H1 (cell line): Measurements from ENCODE around the gene C15orf61. TPM values are rescaled to one million over a fixed set of nuclear protein-coding genes. Genes with fewer than 3 reads are reported as not detected.

Experiments
- JUN ChIP-seq: IDR thresholded peaks from 2 replicates; pipeline ENCODE4 v1.6.1; 2011; ENCODE audit warnings: low read depth, mild to moderate bottlenecking, improper control_type of control experiment, low read length
- KDM4A ChIP-seq: IDR thresholded peaks from one replicate; pipeline ENCODE4 v1.7.1; 2012; ENCODE audit warnings: low read depth, mild to moderate bottlenecking, moderate library complexity, low read length, inconsistent platforms; ENCODE audit not compliant: severe bottlenecking
- MAFK ChIP-seq: IDR thresholded peaks from 2 replicates; pipeline ENCODE4 v1.6.1; 2012; ENCODE audit warnings: low read depth, mild to moderate bottlenecking, improper control_type of control experiment, low read length
- RBBP5 ChIP-seq: IDR thresholded peaks from 2 replicates; pipeline ENCODE4 v1.7.1; 2012; ENCODE audit warnings: low read depth, mild to moderate bottlenecking, inconsistent platforms, low read length, moderate library complexity, borderline replicate concordance
- SAP30 ChIP-seq: fragments of 300-600 bp; sonication (generic); IDR thresholded peaks from 2 replicates; pipeline ENCODE4 v1.7.1; 2012; ENCODE audit warnings: low read length, moderate library complexity, mild to moderate bottlenecking, inconsistent platforms; ENCODE audit not compliant: insufficient read depth, insufficient replicate concordance
- SIRT6 ChIP-seq: IDR thresholded peaks from one replicate; pipeline ENCODE4 v1.7.1; 2012; ENCODE audit warnings: low read length, inconsistent platforms
- SIX5 ChIP-seq: IDR thresholded peaks from 2 replicates; pipeline ENCODE4 v1.6.1; 2011; ENCODE audit warnings: mild to moderate bottlenecking, low read depth, low read length
- SP1 ChIP-seq: IDR thresholded peaks from 2 replicates; pipeline ENCODE4 v1.6.1; 2011; ENCODE audit warnings: low read depth, low read length
- TAF7 ChIP-seq: optimal IDR thresholded peaks from 2 replicates; pipeline ENCODE3; 2011; ENCODE audit warnings: low read depth, mild to moderate bottlenecking, inconsistent platforms, low read length, moderate library complexity, borderline replicate concordance
- YY1 ChIP-seq: IDR thresholded peaks from 2 replicates; pipeline ENCODE4 v1.6.1; 2011; ENCODE audit warnings: low read depth, mild to moderate bottlenecking, low read length
- polyA plus RNA-seq, 7 experiments: library from polyadenylated mRNA; depleted of rRNA in 3 of 7; stranded (reverse) in 5 of 7; unstranded in 2 of 7; fragments of >200 nt in 5 of 7; fragments of 200-250 nt in 2 of 7; gene quantifications; 1 replicate in 5 of 7; 2 replicates in 1 of 7; 4 replicates in 1 of 7; pipeline versions ENCODE4 v1.2.1 to v1.2.3, GENCODE V29; 2011 to 2013; ENCODE audit warnings: missing spikeins in 2 of 7, mixed read lengths in 2 of 7
- total RNA-seq: library from RNA; stranded (reverse); fragmentation: NEBNext Ultra II Directional; extraction: Animal tissue kit (Norgen Biotek cat#: 25700); gene quantifications from 2 replicates; pipeline ENCODE4 v1.2.1, GENCODE V29; 2021
- TF ChIP-seq, protein P1 (sequence below): fragments of 300-600 bp; sonication (generic); IDR thresholded peaks from 2 replicates; pipeline ENCODE4 v1.7.1; 2012; ENCODE audit warnings: low read length, moderate library complexity, mild to moderate bottlenecking, inconsistent platforms; ENCODE audit not compliant: insufficient replicate concordance
- TF ChIP-seq, protein P2 (sequence below): IDR thresholded peaks from 2 replicates; pipeline ENCODE4 v1.6.1; 2011; ENCODE audit warnings: low read depth, mild to moderate bottlenecking, low read length; ENCODE audit not compliant: insufficient read depth

Gene C15orf61
- total and polyA plus RNA-seq, 2 of the 8 experiments (the other 6 are each of a cell fraction or from before 2014, with no cell fraction given), result 1.7 to 2.0 TPM

DNA sequence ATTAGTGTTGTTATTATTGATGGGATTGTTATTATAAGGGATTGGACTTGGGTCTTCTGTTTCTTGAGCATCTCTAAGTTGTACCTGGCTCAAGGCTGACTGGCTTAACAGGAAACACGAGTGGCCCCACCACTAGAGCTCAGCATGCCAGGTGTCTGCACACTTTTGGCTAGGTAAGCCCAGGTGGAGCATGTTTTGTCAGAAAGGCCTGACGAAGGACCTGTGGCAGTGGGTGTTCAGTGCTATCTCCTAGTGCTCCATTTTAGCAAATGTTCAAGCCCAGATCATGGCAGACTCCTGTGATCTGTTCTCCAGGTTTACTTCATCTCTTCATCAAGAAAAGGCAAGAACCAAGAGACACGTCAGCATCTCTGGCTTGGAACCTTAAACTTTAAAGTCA is 24.9 kb downstream of the C15orf61 start (continued):
- TF ChIP-seq, protein P1, sequence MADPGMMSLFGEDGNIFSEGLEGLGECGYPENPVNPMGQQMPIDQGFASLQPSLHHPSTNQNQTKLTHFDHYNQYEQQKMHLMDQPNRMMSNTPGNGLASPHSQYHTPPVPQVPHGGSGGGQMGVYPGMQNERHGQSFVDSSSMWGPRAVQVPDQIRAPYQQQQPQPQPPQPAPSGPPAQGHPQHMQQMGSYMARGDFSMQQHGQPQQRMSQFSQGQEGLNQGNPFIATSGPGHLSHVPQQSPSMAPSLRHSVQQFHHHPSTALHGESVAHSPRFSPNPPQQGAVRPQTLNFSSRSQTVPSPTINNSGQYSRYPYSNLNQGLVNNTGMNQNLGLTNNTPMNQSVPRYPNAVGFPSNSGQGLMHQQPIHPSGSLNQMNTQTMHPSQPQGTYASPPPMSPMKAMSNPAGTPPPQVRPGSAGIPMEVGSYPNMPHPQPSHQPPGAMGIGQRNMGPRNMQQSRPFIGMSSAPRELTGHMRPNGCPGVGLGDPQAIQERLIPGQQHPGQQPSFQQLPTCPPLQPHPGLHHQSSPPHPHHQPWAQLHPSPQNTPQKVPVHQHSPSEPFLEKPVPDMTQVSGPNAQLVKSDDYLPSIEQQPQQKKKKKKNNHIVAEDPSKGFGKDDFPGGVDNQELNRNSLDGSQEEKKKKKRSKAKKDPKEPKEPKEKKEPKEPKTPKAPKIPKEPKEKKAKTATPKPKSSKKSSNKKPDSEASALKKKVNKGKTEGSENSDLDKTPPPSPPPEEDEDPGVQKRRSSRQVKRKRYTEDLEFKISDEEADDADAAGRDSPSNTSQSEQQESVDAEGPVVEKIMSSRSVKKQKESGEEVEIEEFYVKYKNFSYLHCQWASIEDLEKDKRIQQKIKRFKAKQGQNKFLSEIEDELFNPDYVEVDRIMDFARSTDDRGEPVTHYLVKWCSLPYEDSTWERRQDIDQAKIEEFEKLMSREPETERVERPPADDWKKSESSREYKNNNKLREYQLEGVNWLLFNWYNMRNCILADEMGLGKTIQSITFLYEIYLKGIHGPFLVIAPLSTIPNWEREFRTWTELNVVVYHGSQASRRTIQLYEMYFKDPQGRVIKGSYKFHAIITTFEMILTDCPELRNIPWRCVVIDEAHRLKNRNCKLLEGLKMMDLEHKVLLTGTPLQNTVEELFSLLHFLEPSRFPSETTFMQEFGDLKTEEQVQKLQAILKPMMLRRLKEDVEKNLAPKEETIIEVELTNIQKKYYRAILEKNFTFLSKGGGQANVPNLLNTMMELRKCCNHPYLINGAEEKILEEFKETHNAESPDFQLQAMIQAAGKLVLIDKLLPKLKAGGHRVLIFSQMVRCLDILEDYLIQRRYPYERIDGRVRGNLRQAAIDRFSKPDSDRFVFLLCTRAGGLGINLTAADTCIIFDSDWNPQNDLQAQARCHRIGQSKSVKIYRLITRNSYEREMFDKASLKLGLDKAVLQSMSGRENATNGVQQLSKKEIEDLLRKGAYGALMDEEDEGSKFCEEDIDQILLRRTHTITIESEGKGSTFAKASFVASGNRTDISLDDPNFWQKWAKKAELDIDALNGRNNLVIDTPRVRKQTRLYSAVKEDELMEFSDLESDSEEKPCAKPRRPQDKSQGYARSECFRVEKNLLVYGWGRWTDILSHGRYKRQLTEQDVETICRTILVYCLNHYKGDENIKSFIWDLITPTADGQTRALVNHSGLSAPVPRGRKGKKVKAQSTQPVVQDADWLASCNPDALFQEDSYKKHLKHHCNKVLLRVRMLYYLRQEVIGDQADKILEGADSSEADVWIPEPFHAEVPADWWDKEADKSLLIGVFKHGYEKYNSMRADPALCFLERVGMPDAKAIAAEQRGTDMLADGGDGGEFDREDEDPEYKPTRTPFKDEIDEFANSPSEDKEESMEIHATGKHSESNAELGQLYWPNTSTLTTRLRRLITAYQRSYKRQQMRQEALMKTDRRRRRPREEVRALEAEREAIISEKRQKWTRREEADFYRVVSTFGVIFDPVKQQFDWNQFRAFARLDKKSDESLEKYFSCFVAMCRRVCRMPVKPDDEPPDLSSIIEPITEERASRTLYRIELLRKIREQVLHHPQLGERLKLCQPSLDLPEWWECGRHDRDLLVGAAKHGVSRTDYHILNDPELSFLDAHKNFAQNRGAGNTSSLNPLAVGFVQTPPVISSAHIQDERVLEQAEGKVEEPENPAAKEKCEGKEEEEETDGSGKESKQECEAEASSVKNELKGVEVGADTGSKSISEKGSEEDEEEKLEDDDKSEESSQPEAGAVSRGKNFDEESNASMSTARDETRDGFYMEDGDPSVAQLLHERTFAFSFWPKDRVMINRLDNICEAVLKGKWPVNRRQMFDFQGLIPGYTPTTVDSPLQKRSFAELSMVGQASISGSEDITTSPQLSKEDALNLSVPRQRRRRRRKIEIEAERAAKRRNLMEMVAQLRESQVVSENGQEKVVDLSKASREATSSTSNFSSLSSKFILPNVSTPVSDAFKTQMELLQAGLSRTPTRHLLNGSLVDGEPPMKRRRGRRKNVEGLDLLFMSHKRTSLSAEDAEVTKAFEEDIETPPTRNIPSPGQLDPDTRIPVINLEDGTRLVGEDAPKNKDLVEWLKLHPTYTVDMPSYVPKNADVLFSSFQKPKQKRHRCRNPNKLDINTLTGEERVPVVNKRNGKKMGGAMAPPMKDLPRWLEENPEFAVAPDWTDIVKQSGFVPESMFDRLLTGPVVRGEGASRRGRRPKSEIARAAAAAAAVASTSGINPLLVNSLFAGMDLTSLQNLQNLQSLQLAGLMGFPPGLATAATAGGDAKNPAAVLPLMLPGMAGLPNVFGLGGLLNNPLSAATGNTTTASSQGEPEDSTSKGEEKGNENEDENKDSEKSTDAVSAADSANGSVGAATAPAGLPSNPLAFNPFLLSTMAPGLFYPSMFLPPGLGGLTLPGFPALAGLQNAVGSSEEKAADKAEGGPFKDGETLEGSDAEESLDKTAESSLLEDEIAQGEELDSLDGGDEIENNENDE, result no peak
- TF ChIP-seq SIX5 (no peak), YY1 (no peak), SAP30 (no peak), RBBP5 (no peak), SP1 (no peak), KDM4A (no peak), TAF7 (no peak), SIRT6 (no peak), MAFK (no peak), JUN (no peak)
- TF ChIP-seq, protein P2, sequence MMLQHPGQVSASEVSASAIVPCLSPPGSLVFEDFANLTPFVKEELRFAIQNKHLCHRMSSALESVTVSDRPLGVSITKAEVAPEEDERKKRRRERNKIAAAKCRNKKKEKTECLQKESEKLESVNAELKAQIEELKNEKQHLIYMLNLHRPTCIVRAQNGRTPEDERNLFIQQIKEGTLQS, result no peak
